ENCODE results near the gene CD72. TPM values are rescaled to one million over a fixed set of nuclear protein-coding genes. Genes with fewer than 3 reads are reported as not detected.
"Not testable (repeated sequence)": the region's sequence is repeated elsewhere in the genome, so short reads cannot be mapped to it uniquely, and the experiment has no call there.

The CD72 gene
- total RNA-seq, 1 donor: 2.9 TPM

DNA sequence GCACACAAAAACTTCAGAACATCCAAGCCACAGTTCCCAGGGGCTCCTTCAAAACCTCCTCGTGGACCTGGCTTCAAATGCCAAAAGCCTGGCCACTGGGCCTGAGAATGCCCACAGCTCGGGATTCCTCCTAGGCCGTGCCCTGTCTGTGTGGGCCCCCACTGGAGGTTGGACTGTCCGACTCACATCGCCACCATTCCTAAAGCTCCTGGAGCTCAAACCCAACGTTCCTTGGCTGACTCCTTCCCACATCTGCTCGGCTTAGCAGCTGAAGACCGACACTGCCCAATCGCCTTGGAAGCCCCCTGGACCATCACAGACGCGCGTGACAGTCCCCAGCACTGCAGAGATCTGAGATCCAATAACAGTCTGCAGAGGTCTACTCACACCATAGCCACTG is 24.8 kb upstream of the CD72 start:
- TF ChIP-seq, protein P1, sequence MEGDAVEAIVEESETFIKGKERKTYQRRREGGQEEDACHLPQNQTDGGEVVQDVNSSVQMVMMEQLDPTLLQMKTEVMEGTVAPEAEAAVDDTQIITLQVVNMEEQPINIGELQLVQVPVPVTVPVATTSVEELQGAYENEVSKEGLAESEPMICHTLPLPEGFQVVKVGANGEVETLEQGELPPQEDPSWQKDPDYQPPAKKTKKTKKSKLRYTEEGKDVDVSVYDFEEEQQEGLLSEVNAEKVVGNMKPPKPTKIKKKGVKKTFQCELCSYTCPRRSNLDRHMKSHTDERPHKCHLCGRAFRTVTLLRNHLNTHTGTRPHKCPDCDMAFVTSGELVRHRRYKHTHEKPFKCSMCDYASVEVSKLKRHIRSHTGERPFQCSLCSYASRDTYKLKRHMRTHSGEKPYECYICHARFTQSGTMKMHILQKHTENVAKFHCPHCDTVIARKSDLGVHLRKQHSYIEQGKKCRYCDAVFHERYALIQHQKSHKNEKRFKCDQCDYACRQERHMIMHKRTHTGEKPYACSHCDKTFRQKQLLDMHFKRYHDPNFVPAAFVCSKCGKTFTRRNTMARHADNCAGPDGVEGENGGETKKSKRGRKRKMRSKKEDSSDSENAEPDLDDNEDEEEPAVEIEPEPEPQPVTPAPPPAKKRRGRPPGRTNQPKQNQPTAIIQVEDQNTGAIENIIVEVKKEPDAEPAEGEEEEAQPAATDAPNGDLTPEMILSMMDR (IDR thresholded peaks at IDR 0.05; ENCODE audit: extremely low read depth, low read depth, low read length): no peak
- Histone ChIP-seq H4K20me1 (ENCODE audit: insufficient read depth, low read length) (no peaks in the 10 kb centered on the region), H3K4me1 (ENCODE audit: insufficient read depth, low read length) (peaks cover 32% of the 10 kb centered on the region), H3K9me3 (ENCODE audit: low read depth, low read length) (no peaks in the 10 kb centered on the region), H3K79me2 (ENCODE audit: insufficient read depth, low read length) (no peaks in the 10 kb centered on the region), H3K27ac (ENCODE audit: low read depth, low read length) (no peak overlapping the region), H3K4me3 (ENCODE audit: insufficient read depth, low read length) (no peak overlapping the region), H3K4me2 (ENCODE audit: insufficient read depth, low read length) (no peak overlapping the region), H2AFZ (ENCODE audit: low read length) (no peak overlapping the region), H3K27me3 (ENCODE audit: insufficient read depth, low read length) (no peaks in the 10 kb centered on the region), H3K36me3 (ENCODE audit: insufficient read depth, low read length) (no peaks in the 10 kb centered on the region)
- DNase-seq (ENCODE audit: insufficient read length, low spot score, missing footprints): no peak

DNA sequence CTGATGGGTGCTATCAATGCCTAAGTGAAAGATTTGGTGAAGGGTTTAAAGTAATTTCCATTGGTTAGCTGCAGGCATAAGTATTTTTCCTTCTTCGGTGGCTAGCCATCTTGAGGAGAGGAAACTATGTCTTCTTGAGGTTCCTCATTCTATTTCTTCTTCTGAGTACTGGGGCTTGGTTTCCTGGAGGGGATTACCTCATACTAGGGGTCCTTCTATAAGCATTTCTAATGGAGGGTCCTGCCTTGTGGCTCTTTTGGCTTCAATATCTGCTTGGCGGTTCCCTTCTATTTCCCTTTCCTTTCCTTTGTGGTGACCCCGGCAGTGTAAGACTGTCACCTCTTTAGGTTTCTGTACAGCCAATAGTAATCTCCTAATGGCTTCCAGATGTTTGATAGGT is 23.3 kb upstream of the CD72 start:
- H3K4me1 ChIP-seq (ENCODE audit: insufficient read depth, low read length): peaks cover 28% of the 10 kb centered on the region
- H3K9me3 ChIP-seq (ENCODE audit: low read depth, low read length); H3K4me2 ChIP-seq (ENCODE audit: insufficient read depth, low read length); H4K20me1 ChIP-seq (ENCODE audit: insufficient read depth, low read length); H3K79me2 ChIP-seq (ENCODE audit: insufficient read depth, low read length); H3K36me3 ChIP-seq (ENCODE audit: insufficient read depth, low read length); H2AFZ ChIP-seq (ENCODE audit: low read length); H3K4me3 ChIP-seq (ENCODE audit: insufficient read depth, low read length); DNase-seq (ENCODE audit: insufficient read length, low spot score, missing footprints); H3K27me3 ChIP-seq (ENCODE audit: insufficient read depth, low read length); H3K27ac ChIP-seq (ENCODE audit: low read depth, low read length): not testable (repeated sequence)

DNA sequence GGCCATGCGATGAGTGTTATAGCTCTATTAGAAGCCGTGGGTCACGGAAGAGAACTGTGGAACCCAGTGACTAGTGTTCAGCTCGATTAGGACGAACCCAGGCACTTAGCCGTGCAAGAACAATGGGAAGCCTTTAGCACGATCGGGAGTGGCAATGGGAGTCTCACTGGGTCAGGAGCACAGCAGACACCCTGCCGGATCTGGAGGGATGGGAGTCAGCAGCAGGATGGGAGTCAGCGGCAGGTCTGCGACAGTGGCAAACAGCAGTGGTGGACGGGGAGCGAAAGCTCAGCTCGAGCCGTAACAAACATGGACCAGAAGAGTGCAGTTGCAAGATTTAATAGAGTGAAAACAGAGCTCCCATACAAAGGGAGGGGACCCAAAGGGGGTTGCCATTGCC is 22.2 kb upstream of the CD72 start:
- not testable (repeated sequence) for H3K27me3 ChIP-seq (ENCODE audit: insufficient read depth, low read length); H4K20me1 ChIP-seq (ENCODE audit: insufficient read depth, low read length); H3K27ac ChIP-seq (ENCODE audit: low read depth, low read length); H2AFZ ChIP-seq (ENCODE audit: low read length); H3K79me2 ChIP-seq (ENCODE audit: insufficient read depth, low read length); H3K4me3 ChIP-seq (ENCODE audit: insufficient read depth, low read length); H3K36me3 ChIP-seq (ENCODE audit: insufficient read depth, low read length); H3K4me2 ChIP-seq (ENCODE audit: insufficient read depth, low read length); H3K9me3 ChIP-seq (ENCODE audit: low read depth, low read length); DNase-seq (ENCODE audit: insufficient read length, low spot score, missing footprints)
- peaks cover 23% of the 10 kb centered on the region for H3K4me1 ChIP-seq (ENCODE audit: insufficient read depth, low read length)

DNA sequence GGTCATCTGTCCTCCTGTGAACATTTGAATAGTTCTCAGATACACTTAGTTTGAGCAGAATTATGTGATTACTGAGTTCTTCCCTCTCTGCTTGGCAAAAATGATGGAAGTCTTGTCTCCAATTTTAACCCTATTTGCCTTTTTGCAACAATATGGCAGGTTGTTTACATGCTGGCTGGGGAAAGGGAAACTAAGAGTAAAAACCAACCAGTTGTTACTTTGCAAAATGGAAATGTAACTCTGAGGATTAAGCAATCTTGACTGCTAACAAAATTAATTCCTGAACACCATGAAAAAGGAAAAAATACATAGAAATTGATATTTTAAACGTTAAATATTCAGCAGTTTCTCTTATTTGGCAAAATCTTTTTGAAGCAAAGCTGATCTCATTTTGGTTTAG is 21.4 kb upstream of the CD72 start:
- no peaks in the 10 kb centered on the region for H3K36me3 ChIP-seq (ENCODE audit: insufficient read depth, low read length)
- peaks cover 18% of the 10 kb centered on the region for H3K4me1 ChIP-seq (ENCODE audit: insufficient read depth, low read length)
- no peak for DNase-seq (ENCODE audit: insufficient read length, low spot score, missing footprints)
- no peak overlapping the region for H3K27ac ChIP-seq (ENCODE audit: low read depth, low read length)
- H2AFZ ChIP-seq (ENCODE audit: low read length): no peak overlapping the region
- H4K20me1 ChIP-seq (ENCODE audit: insufficient read depth, low read length): no peaks in the 10 kb centered on the region
- no peak overlapping the region for H3K4me2 ChIP-seq (ENCODE audit: insufficient read depth, low read length)
- H3K4me3 ChIP-seq (ENCODE audit: insufficient read depth, low read length): no peak overlapping the region
- H3K9me3 ChIP-seq (ENCODE audit: low read depth, low read length): no peaks in the 10 kb centered on the region
- H3K27me3 ChIP-seq (ENCODE audit: insufficient read depth, low read length): no peaks in the 10 kb centered on the region
- TF ChIP-seq, protein P1 (IDR thresholded peaks at IDR 0.05; ENCODE audit: extremely low read depth, low read depth, low read length): no peak
- no peaks in the 10 kb centered on the region for H3K79me2 ChIP-seq (ENCODE audit: insufficient read depth, low read length)

DNA sequence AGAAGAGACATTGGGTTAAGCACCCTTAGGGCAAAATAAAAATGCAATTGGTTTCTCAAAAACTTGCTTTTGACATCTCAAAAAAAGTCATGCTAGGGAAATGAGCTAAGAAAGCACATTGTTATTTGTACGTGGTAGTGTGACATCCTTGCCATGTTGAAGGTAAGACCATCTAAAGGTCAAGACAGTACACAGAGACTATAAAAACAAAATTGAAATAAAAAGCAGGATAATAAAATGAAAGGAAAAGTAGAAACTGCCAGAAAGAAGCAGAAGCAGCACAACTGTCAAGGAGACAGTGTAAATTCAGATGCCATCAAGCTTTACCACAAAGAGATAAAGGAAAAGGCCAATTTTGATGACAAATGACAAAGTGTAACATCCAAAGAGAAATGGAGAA is 21.0 kb upstream of the CD72 start:
- H2AFZ ChIP-seq (ENCODE audit: low read length); H3K4me2 ChIP-seq (ENCODE audit: insufficient read depth, low read length); H3K36me3 ChIP-seq (ENCODE audit: insufficient read depth, low read length); H3K27ac ChIP-seq (ENCODE audit: low read depth, low read length); H3K9me3 ChIP-seq (ENCODE audit: low read depth, low read length); H3K27me3 ChIP-seq (ENCODE audit: insufficient read depth, low read length); H3K79me2 ChIP-seq (ENCODE audit: insufficient read depth, low read length); H3K4me3 ChIP-seq (ENCODE audit: insufficient read depth, low read length); DNase-seq (ENCODE audit: insufficient read length, low spot score, missing footprints); H4K20me1 ChIP-seq (ENCODE audit: insufficient read depth, low read length): not testable (repeated sequence)
- peaks cover 14% of the 10 kb centered on the region for H3K4me1 ChIP-seq (ENCODE audit: insufficient read depth, low read length)

DNA sequence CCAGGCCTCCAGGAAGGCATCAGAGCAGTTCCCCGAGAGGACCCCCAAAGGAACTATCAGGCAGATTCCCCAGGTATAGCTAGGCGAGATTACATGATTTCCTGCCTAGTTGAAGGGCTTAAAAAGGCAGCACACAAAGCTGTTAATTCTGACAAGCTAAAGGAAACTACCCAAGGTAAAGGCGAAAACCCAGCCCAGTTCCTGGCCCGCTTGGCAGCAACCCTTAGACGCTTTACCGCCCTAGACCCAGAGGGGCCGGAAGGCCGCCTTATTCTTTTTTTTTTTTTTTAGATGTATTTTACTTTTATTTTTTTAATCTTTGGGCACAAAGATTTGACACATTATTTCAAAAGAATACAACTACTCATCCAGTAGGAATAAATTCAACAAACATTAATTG is 20.5 kb upstream of the CD72 start:
- not testable (repeated sequence) for H3K27me3 ChIP-seq (ENCODE audit: insufficient read depth, low read length); H3K4me2 ChIP-seq (ENCODE audit: insufficient read depth, low read length)
- H3K4me1 ChIP-seq (ENCODE audit: insufficient read depth, low read length): peaks cover 12% of the 10 kb centered on the region

DNA sequence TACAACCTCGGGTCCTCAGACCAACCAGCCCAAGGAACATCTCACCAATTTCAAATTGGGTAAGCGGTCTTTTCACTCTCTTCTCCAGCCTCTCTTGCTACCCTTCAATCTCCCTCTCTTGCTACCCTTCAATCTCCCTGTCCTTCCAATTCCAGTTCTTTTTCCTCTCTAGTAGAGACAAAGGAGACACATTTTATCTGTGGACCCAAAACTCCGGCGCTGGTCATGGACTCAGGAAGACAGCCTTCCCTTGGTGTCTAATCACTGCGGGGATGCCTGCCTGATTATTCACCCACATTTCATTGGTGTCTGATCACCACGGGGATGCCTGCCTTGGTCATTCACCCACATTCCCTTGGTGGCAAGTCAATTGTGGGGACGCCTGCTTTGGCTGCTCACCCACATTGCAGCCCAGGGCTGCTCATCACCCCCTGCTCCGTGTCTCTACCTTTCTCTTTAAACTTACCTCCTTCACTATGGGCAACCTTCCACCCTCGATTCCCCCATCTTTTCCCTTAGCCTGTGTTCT is 19.3 kb upstream of the CD72 start:
- not testable (repeated sequence) for DNase-seq (ENCODE audit: insufficient read length, low spot score, missing footprints); H2AFZ ChIP-seq (ENCODE audit: low read length)
- H3K4me1 ChIP-seq (ENCODE audit: insufficient read depth, low read length): peaks cover 12% of the 10 kb centered on the region

More for the DNA sequence above, 20.5 kb upstream of the CD72 start:
- not testable (repeated sequence) for H3K9me3 ChIP-seq (ENCODE audit: low read depth, low read length); H3K36me3 ChIP-seq (ENCODE audit: insufficient read depth, low read length); H4K20me1 ChIP-seq (ENCODE audit: insufficient read depth, low read length); H2AFZ ChIP-seq (ENCODE audit: low read length); H3K27ac ChIP-seq (ENCODE audit: low read depth, low read length); DNase-seq (ENCODE audit: insufficient read length, low spot score, missing footprints); H3K4me3 ChIP-seq (ENCODE audit: insufficient read depth, low read length); H3K79me2 ChIP-seq (ENCODE audit: insufficient read depth, low read length)

DNA sequence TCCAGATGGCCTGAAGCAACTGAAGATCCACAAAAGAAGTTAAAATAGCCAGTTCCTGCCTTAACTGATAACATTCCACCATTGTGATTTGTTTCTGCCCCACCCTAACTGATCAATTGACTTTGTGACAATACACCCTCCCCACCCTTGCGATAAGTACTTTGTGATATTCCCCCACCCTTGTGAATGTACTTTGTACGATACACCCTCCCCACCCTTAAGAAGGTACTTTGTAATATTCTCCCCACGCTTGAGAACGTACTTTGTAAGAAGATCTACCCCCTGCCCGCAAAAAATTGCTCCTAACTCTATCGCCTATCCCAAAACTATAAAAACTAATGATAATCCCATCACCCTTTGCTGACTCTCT is 18.6 kb upstream of the CD72 start:
- not testable (repeated sequence) for H3K9me3 ChIP-seq (ENCODE audit: low read depth, low read length); H3K27me3 ChIP-seq (ENCODE audit: insufficient read depth, low read length); H2AFZ ChIP-seq (ENCODE audit: low read length); H4K20me1 ChIP-seq (ENCODE audit: insufficient read depth, low read length); H3K27ac ChIP-seq (ENCODE audit: low read depth, low read length); H3K79me2 ChIP-seq (ENCODE audit: insufficient read depth, low read length); H3K36me3 ChIP-seq (ENCODE audit: insufficient read depth, low read length); DNase-seq (ENCODE audit: insufficient read length, low spot score, missing footprints); H3K4me3 ChIP-seq (ENCODE audit: insufficient read depth, low read length); H3K4me2 ChIP-seq (ENCODE audit: insufficient read depth, low read length)
- peaks cover 12% of the 10 kb centered on the region for H3K4me1 ChIP-seq (ENCODE audit: insufficient read depth, low read length)

More for the DNA sequence above, 19.3 kb upstream of the CD72 start:
- not testable (repeated sequence) for H3K79me2 ChIP-seq (ENCODE audit: insufficient read depth, low read length); H3K4me3 ChIP-seq (ENCODE audit: insufficient read depth, low read length); H3K27me3 ChIP-seq (ENCODE audit: insufficient read depth, low read length); H3K27ac ChIP-seq (ENCODE audit: low read depth, low read length); H4K20me1 ChIP-seq (ENCODE audit: insufficient read depth, low read length); H3K9me3 ChIP-seq (ENCODE audit: low read depth, low read length); H3K36me3 ChIP-seq (ENCODE audit: insufficient read depth, low read length)
- peak overlapping the region; percentile 11 for H3K4me2 ChIP-seq (ENCODE audit: insufficient read depth, low read length)

Data from osteoblast (primary cell).